Loucy (cell line): ENCODE measurements around the gene RUNDC3A.

Experiments used
- EZH2phosphoT487 ChIP-seq: fragments of 200-600 bp; IDR thresholded peaks from 2 replicates; pipeline ENCODE4 v1.6.1; 2018; ENCODE audit warnings: antibody characterized with exemption, mild to moderate bottlenecking, moderate library complexity, borderline replicate concordance
- TF ChIP-seq, protein P1 (sequence below): fragments of 200-600 bp; sonication (generic); conservative IDR thresholded peaks from 2 replicates; pipeline ENCODE4 v1.5.1; 2014; ENCODE audit warnings: mild to moderate bottlenecking, antibody characterized with exemption, low read length

DNA sequence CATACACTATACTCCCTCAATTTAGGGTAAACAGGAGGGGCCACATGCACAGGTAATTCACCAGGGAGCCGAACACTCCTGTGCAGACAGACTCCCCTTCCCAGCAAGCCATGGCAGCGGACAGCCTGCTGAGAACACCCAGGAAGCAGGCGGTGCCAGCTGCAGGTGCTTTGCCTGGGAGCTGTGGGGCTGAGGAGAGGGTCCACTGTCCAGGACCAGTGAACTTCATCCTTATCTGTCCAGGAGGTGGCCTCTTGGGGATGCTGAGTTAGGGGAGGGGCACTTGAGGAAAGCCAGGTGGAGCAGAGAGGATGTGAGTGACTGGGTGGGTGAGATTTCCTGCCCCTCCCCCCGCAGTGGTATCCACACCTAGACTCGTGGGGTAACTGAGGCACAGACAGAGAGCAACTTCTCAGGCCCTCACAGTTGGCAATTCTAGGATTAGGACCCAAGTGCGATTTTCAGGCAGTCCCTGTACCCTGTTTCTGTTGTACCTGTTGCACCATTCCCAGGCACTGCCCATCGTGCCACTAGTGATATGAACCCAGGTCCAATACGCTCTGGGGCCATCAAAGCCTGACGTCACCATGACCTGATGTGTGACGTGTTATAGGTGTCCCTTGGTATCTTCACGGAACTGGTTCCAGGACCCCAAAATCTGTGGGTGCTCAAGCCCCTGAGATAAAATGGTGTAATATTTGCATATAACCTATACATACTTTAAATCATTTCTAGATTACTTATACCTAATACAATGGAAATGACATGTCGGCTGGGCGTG is 37.9 kb downstream of the RUNDC3A start:
- no peak for TF ChIP-seq EZH2phosphoT487
- TF ChIP-seq, protein P1, sequence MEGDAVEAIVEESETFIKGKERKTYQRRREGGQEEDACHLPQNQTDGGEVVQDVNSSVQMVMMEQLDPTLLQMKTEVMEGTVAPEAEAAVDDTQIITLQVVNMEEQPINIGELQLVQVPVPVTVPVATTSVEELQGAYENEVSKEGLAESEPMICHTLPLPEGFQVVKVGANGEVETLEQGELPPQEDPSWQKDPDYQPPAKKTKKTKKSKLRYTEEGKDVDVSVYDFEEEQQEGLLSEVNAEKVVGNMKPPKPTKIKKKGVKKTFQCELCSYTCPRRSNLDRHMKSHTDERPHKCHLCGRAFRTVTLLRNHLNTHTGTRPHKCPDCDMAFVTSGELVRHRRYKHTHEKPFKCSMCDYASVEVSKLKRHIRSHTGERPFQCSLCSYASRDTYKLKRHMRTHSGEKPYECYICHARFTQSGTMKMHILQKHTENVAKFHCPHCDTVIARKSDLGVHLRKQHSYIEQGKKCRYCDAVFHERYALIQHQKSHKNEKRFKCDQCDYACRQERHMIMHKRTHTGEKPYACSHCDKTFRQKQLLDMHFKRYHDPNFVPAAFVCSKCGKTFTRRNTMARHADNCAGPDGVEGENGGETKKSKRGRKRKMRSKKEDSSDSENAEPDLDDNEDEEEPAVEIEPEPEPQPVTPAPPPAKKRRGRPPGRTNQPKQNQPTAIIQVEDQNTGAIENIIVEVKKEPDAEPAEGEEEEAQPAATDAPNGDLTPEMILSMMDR = no peak
